Liver (tissue), 9 donors: ENCODE results near the gene CELSR1. TPM values are rescaled to one million over a fixed set of nuclear protein-coding genes. Genes with fewer than 3 reads are reported as not detected.

Experiments
- DNase-seq: peaks from one replicate; pipeline ENCODE4 v3.0.0-alpha.2; 2017; ENCODE audit warnings: low spot score
- H3K27ac ChIP-seq, 2 donors: one replicate each; pipeline ENCODE4 v1.7.0; 2013; ENCODE audit warnings: inconsistent platforms in 2 of 2, low read length in 2 of 2, control low read depth in 1 of 2, low read depth in 1 of 2, mild to moderate bottlenecking in 1 of 2
- H3K27me3 ChIP-seq, 4 donors: one replicate each; pipeline versions ENCODE4 v1.6.1 to v1.7.0; 2013; ENCODE audit warnings: low read length in 3 of 4, inconsistent platforms in 1 of 4, mild to moderate bottlenecking in 1 of 4, moderate library complexity in 1 of 4; ENCODE audit not compliant: control insufficient read depth in 4 of 4, insufficient read depth in 4 of 4
- H3K36me3 ChIP-seq, 4 donors: one replicate each; pipeline versions ENCODE4 v1.6.1 to v1.7.0; 2013; ENCODE audit warnings: low read length in 3 of 4, mild to moderate bottlenecking in 3 of 4, low read depth in 1 of 4, moderate library complexity in 1 of 4; ENCODE audit not compliant: control insufficient read depth in 4 of 4, insufficient read depth in 3 of 4
- H3K4me1 ChIP-seq, 4 donors: one replicate each; pipeline versions ENCODE4 v1.6.1 to v1.7.0; 2013; ENCODE audit warnings: low read length in 3 of 4, mild to moderate bottlenecking in 3 of 4, moderate library complexity in 1 of 4; ENCODE audit not compliant: control insufficient read depth in 4 of 4, insufficient read depth in 4 of 4
- H3K4me3 ChIP-seq, 3 donors: one replicate each; pipeline versions ENCODE4 v1.6.1 to v1.7.0; 2013; ENCODE audit warnings: low read length in 3 of 3, control low read depth in 1 of 3, low read depth in 1 of 3, mild to moderate bottlenecking in 1 of 3
- H3K9ac ChIP-seq, 2 donors: one replicate each; pipeline ENCODE4 v1.7.0; 2013; ENCODE audit warnings: low read length in 2 of 2, mild to moderate bottlenecking in 2 of 2, moderate library complexity in 2 of 2, control low read depth in 1 of 2, low read depth in 1 of 2
- H3K9me3 ChIP-seq, 4 donors: one replicate each; pipeline versions ENCODE4 v1.6.1 to v1.7.0; 2013; ENCODE audit warnings: low read length in 3 of 4; ENCODE audit not compliant: control insufficient read depth in 4 of 4
- ATF3 ChIP-seq: IDR thresholded peaks from 2 replicates; pipeline ENCODE4 v1.6.1; 2016; ENCODE audit warnings: antibody characterized with exemption
- EGR1 ChIP-seq, 2 donors: IDR thresholded peaks; 2 replicates each; pipeline ENCODE4 v1.6.1; 2016 to 2018; ENCODE audit warnings: antibody characterized with exemption in 2 of 2, low read depth in 2 of 2
- FOXA1 ChIP-seq: IDR thresholded peaks from 2 replicates; pipeline ENCODE4 v1.6.1; 2016; ENCODE audit warnings: antibody characterized with exemption
- FOXA2 ChIP-seq: IDR thresholded peaks from 2 replicates; pipeline ENCODE4 v1.6.1; 2016; ENCODE audit warnings: antibody characterized with exemption
- HNF4A ChIP-seq, 2 donors: conservative IDR thresholded peaks; 2 replicates each; pipeline ENCODE4 v1.6.1; 2016; ENCODE audit warnings: antibody characterized with exemption in 2 of 2, mild to moderate bottlenecking in 2 of 2
- HNF4G ChIP-seq: IDR thresholded peaks from 2 replicates; pipeline ENCODE4 v1.6.1; 2016; ENCODE audit warnings: antibody characterized with exemption
- MAX ChIP-seq: IDR thresholded peaks from 2 replicates; pipeline ENCODE4 v1.6.1; 2016; ENCODE audit warnings: antibody characterized with exemption
- NR2F2 ChIP-seq: IDR thresholded peaks from 2 replicates; pipeline ENCODE4 v1.6.1; 2016; ENCODE audit warnings: antibody characterized with exemption
- RAD21 ChIP-seq, 2 donors: IDR thresholded peaks; 2 replicates each; pipeline ENCODE4 v1.6.1; 2016; ENCODE audit warnings: antibody characterized with exemption in 2 of 2, mild to moderate bottlenecking in 2 of 2
- REST ChIP-seq: IDR thresholded peaks from 2 replicates; pipeline ENCODE4 v1.6.1; 2016; ENCODE audit warnings: antibody characterized with exemption, mild to moderate bottlenecking
- RXRA ChIP-seq, 2 donors: IDR thresholded peaks; 2 replicates each; pipeline ENCODE4 v1.6.1; 2017 to 2018; ENCODE audit warnings: antibody characterized with exemption in 2 of 2, mild to moderate bottlenecking in 1 of 2
- SP1 ChIP-seq: IDR thresholded peaks from 2 replicates; pipeline ENCODE4 v1.6.1; 2018; ENCODE audit warnings: antibody characterized with exemption, mild to moderate bottlenecking
- TAF1 ChIP-seq: conservative IDR thresholded peaks from 2 replicates; pipeline ENCODE4 v1.6.1; 2016; ENCODE audit warnings: antibody characterized with exemption, mild to moderate bottlenecking
- YY1 ChIP-seq: IDR thresholded peaks from 2 replicates; pipeline ENCODE4 v1.6.1; 2016; ENCODE audit warnings: antibody characterized with exemption, mild to moderate bottlenecking
- whole genome bisulfite sequencing: extraction: QIAGEN DNeasy Blood & Tissue Kit; methylation state at CpG from one replicate; pipeline ENCODE4 v1.1.7; 2013; 5-methylcytosine and 5-hydroxymethylcytosine counted together
- polyA plus RNA-seq, 2 donors: library from polyadenylated mRNA; stranded (reverse) in 1 of 2; unstranded in 1 of 2; fragments of 200-250 nt in 1 of 2; fragments of >200 nt in 1 of 2; fragmentation: Nextera tagmentation in 1 of 2; extraction: Ambion mirVana in 1 of 2; gene quantifications; one replicate each; pipeline versions ENCODE4 v1.2.1 to v1.2.3, GENCODE V29; 2013 to 2015
- total RNA-seq, 2 donors: library from RNA; depleted of rRNA; stranded (reverse); fragments of >200 nt; gene quantifications; one replicate each; pipeline ENCODE4 v1.2.3, GENCODE V29; 2014
- donor health status: healthy.
- donor health status: healthy.
- donor health status: healthy.
- donor health status: healthy.
- donor health status: healthy.

The CELSR1 gene
- total and polyA plus RNA-seq, 4 donors: 0.37 to 1.6 (median 1.3) TPM

GRCh38 chr22:46358766-46359165 lies 178.7 kb downstream of the CELSR1 start:
- Histone ChIP-seq H3K4me1 (peaks cover 0 to 14% (median 11%) of the 10 kb centered on the region in 4 donors), H3K9me3 (no peaks in the 10 kb centered on the region), H3K27ac (no peak overlapping the region), H3K36me3 (peaks cover 2 to 27% (median 14%) of the 10 kb centered on the region in 4 donors), H3K9ac (no peak overlapping the region), H3K4me3 (no peak overlapping the region), H3K27me3 (no peaks in the 10 kb centered on the region)
- WGBS: 97% methylated on average over 6 of the region's 6 CpGs
- TF ChIP-seq FOXA2 (no peak), EGR1 (IDR thresholded peaks at IDR 0.05; ENCODE audit: low read depth in 2 of 2) (no peak), RXRA (IDR thresholded peaks at IDR 0.05) (no peak), ATF3 (no peak), TAF1 (no peak), HNF4A (conservative IDR thresholded peaks at IDR 0.05) (no peak), YY1 (no peak), MAX (no peak)
- DNase-seq: no peak

- no peaks in the 10 kb centered on the region for H3K9me3 ChIP-seq
- H3K27me3 ChIP-seq: no peaks in the 10 kb centered on the region
- no peak overlapping the region for H3K4me3 ChIP-seq
- no peak overlapping the region for H3K27ac ChIP-seq
- WGBS: 90% methylated on average over 19 of the region's 19 CpGs
- peaks cover 0 to 12% (median 8%) of the 10 kb centered on the region in 4 donors for H3K4me1 ChIP-seq
- TF ChIP-seq EGR1 (IDR thresholded peaks at IDR 0.05; ENCODE audit: low read depth in 2 of 2) (no peak), NR2F2 (no peak), RAD21 (IDR thresholded peaks at IDR 0.05) (no peak), HNF4G (no peak), FOXA2 (no peak), HNF4A (conservative IDR thresholded peaks at IDR 0.05) (no peak)
- H3K9ac ChIP-seq: no peak overlapping the region
- DNase-seq: no peak
- peaks cover 7 to 35% (median 21%) of the 10 kb centered on the region in 4 donors for H3K36me3 ChIP-seq
Observed at GRCh38 chr22:46357711-46358520, 179.5 kb downstream of the CELSR1 start.

GRCh38 chr22:46356496-46357480 lies 180.6 kb downstream of the CELSR1 start:
- no peak overlapping the region for H3K9ac ChIP-seq
- no peaks in the 10 kb centered on the region for H3K27me3 ChIP-seq
- H3K9me3 ChIP-seq: no peaks in the 10 kb centered on the region
- H3K4me1 ChIP-seq: peaks cover 0 to under 1% (median 0%) of the 10 kb centered on the region in 4 donors
- no peak overlapping the region for H3K27ac ChIP-seq
- 94% methylated on average over 23 of the region's 23 CpGs for WGBS
- TF ChIP-seq FOXA1 (no peak), RXRA (IDR thresholded peaks at IDR 0.05) (no peak), REST (no peak), SP1 (no peak)
- no peak for DNase-seq
- H3K36me3 ChIP-seq: peaks cover 7 to 46% (median 27%) of the 10 kb centered on the region in 4 donors
- no peak overlapping the region for H3K4me3 ChIP-seq
